HG03520 (cell line): ENCODE measurements around the gene DDT.
A peak's percentile ranks its signal among the peaks of the same experiment; 100 is the strongest.
"Not testable (repeated sequence)": the region's sequence is repeated elsewhere in the genome, so short reads cannot be mapped to it uniquely, and the experiment has no call there.

Experiments
- ATAC-seq: cut with Tn5 transposase; IDR thresholded peaks from one replicate; pipeline ENCODE4 v1.9.1; 2021; ENCODE audit warnings: mild to moderate bottlenecking, moderate library complexity; ENCODE audit not compliant: unreplicated experiment

The DDT gene

GRCh38 chr22:23974345-23974744, at the start of gene DDT:
TSS of gene DDT (minus strand) at chr22:23974441. CDS start at chr22:23974414, 27 bp downstream.
- peak; percentile 89 for ATAC-seq

- no peak for ATAC-seq
Observed at GRCh38 chr22:24023204-24023789, 49.1 kb upstream of the DDT start.

- ATAC-seq: no peak
Observed at GRCh38 chr22:24021304-24021703, 47.1 kb upstream of the DDT start.

DNA sequence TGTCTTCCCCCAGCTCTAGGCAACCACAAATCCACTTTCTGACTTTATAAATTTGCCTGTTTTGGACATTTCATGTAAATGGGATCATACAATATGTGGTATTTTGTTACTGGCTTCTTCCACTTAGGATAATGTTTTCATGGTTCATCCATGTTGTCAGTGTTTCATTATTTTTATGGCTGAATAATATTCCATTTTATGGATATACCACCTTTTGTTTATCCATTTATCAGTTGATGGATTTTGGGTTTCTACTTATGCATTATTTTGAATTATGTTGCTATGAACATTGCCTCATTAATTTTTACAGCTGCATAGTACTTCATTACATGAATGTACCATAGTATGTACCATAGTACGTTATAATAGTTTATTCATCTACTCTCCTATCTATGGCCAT, 41.9 kb upstream of the DDT start:
- no peak for ATAC-seq

DNA sequence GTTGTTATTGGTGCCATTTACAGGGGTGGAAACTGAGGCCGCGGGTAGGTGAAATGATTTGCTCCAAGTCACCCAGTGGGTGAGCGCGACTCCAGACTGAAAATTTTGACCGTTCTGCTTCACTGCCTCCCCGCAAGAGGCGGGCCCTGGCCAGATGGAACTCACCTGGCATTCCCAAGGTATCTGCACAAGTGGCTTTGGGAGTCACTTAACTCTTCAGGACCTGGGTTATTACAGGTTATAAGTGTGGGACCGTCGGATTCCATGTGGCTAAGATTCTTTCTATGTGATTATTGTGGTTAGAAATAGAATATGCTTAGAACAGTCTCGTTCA, 37.5 kb upstream of the DDT start:
- peak; percentile 4 for ATAC-seq

DNA sequence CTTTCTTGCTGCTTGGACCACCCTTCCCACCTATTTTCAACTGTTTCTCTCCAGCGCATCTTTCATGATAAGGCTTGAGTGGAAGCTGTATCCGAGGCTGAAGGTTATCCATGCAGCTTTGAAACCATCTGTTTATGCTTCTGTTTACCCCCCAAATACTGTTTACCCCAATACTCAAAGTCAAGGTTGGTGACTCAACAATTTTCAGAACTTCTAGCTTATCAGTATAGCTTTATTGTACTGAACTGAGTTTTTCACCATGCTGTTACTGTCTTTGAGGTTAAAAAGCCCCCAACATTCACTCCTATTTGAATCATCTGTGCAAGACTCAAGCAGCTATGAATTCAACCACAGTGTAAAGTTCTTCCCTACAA, 35.8 kb upstream of the DDT start:
- ATAC-seq: no peak

GRCh38 chr22:24009227-24010017, 35.2 kb upstream of the DDT start:
- no peak for ATAC-seq

DNA sequence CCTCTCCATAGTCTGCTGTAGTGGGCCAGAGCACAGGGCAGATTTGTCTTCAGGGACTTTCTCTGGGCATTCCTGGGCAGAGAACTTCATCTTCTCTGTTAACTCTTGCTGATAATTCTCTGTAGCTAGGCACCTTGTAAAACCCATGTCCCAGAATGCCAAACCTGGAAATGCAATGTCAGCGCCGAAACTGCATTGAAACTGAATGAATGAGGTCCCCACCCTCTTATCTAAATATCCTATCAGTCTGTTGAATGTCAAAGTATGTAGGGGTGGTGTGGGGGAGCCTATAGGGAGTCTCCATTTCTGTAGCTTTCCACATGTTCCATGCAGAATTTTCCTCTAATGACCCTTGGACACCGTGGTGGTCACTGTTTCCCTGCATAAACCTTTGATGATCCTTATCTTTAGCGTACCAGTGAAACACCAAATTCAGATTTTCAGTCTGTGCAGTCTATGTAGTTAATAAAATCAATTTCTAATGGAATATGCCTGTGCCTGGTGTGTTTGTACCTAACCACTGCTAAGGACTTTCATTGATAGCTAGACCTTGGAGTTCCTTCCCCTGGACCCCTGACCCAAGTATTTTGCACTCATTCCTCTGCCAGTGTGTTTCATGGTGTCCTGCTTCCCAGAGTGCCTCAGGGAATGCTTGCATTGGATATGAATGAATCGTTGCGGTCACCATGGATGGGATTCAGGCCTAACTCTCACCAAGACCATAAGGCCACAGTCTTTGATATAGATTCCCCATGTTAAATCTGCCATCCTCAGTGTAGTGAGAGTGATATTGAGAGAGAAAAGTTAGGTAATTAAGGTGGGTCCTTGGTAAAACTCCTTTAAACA, 34.4 kb upstream of the DDT start:
- ATAC-seq: no peak

GRCh38 chr22:24008022-24008283, 33.7 kb upstream of the DDT start:
- ATAC-seq: no peak

GRCh38 chr22:24007253-24008021, 33.2 kb upstream of the DDT start:
- ATAC-seq: no peak

DNA sequence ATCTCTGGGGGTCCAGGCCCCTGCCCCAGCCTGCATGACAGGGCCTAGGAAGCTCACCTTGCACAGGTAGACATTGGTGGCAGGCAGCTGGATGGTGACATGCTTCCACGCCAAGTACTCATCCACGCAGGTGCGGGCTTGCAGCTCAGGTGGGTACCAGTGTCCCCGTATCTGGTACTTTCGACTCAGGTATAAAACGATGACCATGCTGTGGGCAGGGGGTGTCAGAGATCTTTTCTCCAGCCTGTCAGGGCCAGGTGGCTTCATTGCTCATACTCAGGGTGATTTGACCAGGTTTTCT, 32.6 kb upstream of the DDT start:
- no peak for ATAC-seq

DNA sequence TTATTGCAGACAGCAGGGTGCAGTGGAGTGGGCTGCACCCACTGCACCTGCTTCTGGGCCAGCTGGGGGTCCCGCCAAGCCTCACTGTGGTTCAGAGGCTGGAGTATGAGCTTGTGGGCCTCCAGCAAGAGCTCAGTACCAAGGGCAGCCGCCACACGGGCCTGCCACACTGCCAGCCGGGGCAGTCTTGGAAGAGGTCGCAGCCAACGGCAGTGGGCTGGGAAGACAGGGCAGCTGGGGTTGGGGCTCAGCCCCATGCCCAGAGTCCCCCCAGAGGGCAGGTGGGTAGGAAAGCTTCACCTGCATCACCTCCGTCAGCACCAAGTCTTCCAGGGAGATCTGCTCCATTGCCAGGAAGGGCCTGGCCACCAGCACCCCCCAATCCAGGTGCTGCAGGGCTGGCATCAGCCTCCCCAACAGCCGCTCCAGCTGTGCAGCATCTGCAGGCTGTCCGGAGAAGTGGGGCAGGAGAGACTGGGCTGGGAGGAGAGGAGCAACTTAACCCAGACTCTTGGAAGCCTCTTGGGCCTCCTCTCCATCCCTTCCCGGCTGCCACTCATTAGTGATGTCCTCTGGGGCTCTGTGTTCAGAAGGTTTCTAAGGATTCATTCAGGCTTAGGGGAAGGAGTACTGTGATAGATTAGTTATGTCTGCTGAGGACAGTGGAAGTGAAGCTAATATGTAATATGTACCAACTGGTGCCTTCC, 32.1 kb upstream of the DDT start:
- no peak for ATAC-seq

GRCh38 chr22:24005201-24005600, 31.0 kb upstream of the DDT start, which contains the start of gene GSTT4:
TSS of gene GSTT4 (minus strand) at chr22:24005453. CDS start at chr22:24005356, 97 bp downstream.
- no peak for ATAC-seq

DNA sequence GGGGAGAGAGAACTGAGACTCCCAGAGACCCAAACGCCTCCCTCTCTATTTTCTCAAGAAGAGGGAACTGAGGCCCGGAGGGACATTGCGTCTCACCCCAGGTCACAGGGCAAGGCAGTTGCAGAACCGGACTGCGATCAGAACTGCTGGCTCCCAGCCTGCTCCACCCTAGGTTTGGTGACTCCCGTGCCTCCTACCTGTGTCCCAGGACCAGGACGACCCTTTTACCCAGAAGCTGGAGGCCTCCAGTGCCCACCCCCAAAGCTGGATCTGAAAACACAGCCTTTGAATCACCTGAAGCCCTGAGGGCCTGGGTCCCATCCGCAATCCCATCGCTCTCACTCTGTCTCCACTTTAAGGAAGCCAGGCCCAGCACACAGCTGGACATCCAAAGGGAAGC, 29.6 kb upstream of the DDT start:
- ATAC-seq: no peak

GRCh38 chr22:24002851-24003250, 28.6 kb upstream of the DDT start:
- ATAC-seq: no peak

DNA sequence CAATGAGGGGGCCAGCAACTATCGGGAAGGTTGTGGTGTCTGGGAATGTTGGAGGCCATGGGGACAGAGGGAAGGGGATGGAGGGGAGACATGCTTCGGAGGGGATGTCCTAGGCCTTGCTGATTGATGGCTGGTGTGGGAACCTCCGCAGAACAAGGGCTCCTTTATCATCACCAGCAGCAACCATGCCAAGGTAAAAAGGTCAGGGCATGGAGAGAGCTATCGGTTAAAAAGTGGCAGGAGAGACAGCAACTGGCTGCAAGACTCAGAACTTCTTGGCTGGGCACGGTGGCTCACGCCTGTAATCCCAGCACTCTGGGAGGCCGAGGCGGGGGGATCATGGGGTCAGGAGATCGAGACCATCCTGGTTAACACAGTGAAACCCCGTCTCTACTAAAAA, 28.0 kb upstream of the DDT start:
- ATAC-seq: no peak

DNA sequence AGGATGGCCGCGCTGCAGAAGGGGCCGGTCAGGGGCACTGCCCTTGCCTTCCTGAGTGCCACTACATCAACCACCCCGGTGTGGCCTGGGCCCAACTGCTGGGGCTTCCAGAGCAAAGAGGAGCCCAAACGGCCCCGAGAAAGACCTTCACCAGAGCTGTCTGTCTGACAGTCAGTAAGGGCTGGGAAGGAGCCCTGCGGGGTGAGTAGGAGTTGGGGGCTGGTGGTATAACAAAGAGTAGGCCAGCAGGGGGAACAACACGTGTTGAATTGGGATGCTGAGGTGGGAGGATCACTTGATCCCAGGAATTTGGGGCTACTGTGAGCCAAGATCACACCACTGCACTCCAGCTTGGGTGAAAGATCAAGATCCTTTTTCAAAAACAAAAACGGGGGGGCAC, 27.1 kb upstream of the DDT start:
- ATAC-seq: no peak

DNA sequence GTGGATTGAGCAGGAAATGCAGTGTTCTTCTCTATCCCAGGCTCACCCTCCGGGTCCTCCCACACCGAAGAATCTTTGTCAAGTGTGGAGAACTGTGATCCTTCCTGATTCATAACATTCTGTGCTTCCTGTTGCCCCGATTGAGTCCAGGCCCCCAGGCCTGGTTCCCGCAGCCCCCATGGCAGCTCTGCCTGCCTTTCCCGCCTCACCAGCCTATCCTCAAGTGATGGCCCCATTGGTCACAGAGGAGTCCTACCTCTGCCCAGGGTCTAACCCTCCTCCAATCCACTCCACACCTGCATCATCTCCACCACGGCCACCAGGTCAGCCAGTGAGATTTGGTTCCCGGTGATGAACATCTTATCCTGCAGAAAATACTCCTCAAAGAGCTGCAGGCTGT, 25.5 kb upstream of the DDT start:
- ATAC-seq: not testable (repeated sequence)

- ATAC-seq: no peak
Observed at GRCh38 chr22:23997092-23997491, 22.9 kb upstream of the DDT start.

- ATAC-seq: not testable (repeated sequence)
Observed at GRCh38 chr22:23993581-23994177, 19.4 kb upstream of the DDT start.

DNA sequence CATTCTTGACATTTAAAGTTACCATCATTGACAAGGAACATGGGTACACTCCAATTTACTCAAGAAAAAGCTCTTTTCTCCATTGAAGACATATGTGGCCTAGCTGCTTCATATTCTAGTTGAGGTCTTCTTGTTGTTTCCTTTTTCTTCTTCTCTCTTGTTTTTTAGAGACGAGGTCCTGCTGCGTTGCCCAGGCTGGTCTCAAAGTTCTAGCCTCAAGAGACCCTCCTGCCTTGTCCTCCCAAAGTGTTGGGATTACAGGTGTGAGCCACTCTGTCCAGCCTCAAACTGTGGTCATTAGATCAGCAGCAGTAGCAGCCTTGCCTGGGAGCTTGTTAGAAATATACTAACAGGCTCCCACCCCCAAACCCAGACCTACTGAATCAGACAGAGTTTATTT, 18.8 kb upstream of the DDT start:
- not testable (repeated sequence) for ATAC-seq
